Loucy (cell line): ENCODE results near the gene SUPT20H.

Source experiments
- H2AFZ ChIP-seq: fragments of 200-600 bp; sonication (generic); 2 replicates; pipeline ENCODE4 v1.6.0; 2016; ENCODE audit warnings: antibody characterized with exemption, mild to moderate bottlenecking, low read length, moderate library complexity
- H3F3A ChIP-seq: fragments of 200-600 bp; 2 replicates; pipeline ENCODE4 v1.6.0; 2016; ENCODE audit warnings: antibody characterized with exemption, low read depth, mild to moderate bottlenecking
- H3K27me3 ChIP-seq: fragments of 200-600 bp; sonication (generic); 2 replicates; pipeline ENCODE4 v1.6.1; 2014; ENCODE audit warnings: low read length, mild to moderate bottlenecking; ENCODE audit not compliant: insufficient read depth, poor library complexity, severe bottlenecking
- H3K36me3 ChIP-seq: fragments of 200-600 bp; sonication (generic); 2 replicates; pipeline ENCODE4 v1.6.1; 2016; ENCODE audit warnings: low read length; ENCODE audit not compliant: insufficient read depth
- H3K4me1 ChIP-seq: fragments of 200-600 bp; sonication (generic); 2 replicates; pipeline ENCODE4 v1.5.1; 2014; ENCODE audit warnings: low read length, mild to moderate bottlenecking; ENCODE audit not compliant: insufficient read depth, poor library complexity, severe bottlenecking
- H3K4me2 ChIP-seq: fragments of 200-600 bp; sonication (generic); 2 replicates; pipeline ENCODE4 v1.6.0; 2014; ENCODE audit warnings: antibody characterized with exemption, low read length, low read depth, mild to moderate bottlenecking; ENCODE audit not compliant: poor library complexity, severe bottlenecking
- H3K4me3 ChIP-seq: fragments of 200-600 bp; sonication (generic); 2 replicates; pipeline ENCODE4 v1.5.1; 2014; ENCODE audit warnings: low read length, mild to moderate bottlenecking, mixed read lengths; ENCODE audit not compliant: poor library complexity, severe bottlenecking
- H3K79me2 ChIP-seq: fragments of 200-600 bp; sonication (generic); 2 replicates; pipeline ENCODE4 v1.6.1; 2014; ENCODE audit warnings: low read length; ENCODE audit not compliant: insufficient read depth
- H3K9ac ChIP-seq: fragments of 200-600 bp; sonication (generic); 2 replicates; pipeline ENCODE4 v1.6.0; 2014; ENCODE audit warnings: mild to moderate bottlenecking, low read depth, low read length, moderate library complexity; ENCODE audit not compliant: poor library complexity, severe bottlenecking
- H3K9me2 ChIP-seq: fragments of 200-600 bp; sonication (generic); replicated peaks from 2 replicates; pipeline ENCODE4 v1.6.1; 2016; ENCODE audit warnings: low read depth, low read length, mixed read lengths
- H3K9me3 ChIP-seq: fragments of 200-600 bp; sonication (generic); 2 replicates; pipeline ENCODE4 v1.6.1; 2014; ENCODE audit warnings: mild to moderate bottlenecking, antibody characterized with exemption, low read length, low read depth; ENCODE audit not compliant: insufficient read depth
- H4K20me1 ChIP-seq: fragments of 200-600 bp; sonication (generic); 2 replicates; pipeline ENCODE4 v1.6.0; 2014; ENCODE audit warnings: antibody characterized with exemption, low read length, mild to moderate bottlenecking; ENCODE audit not compliant: insufficient read depth, poor library complexity, severe bottlenecking
- CTCF ChIP-seq: fragments of 200-600 bp; sonication (generic); conservative IDR thresholded peaks from 2 replicates; pipeline ENCODE4 v1.5.1; 2014; ENCODE audit warnings: mild to moderate bottlenecking, antibody characterized with exemption, low read length
- EZH2phosphoT487 ChIP-seq: fragments of 200-600 bp; IDR thresholded peaks from 2 replicates; pipeline ENCODE4 v1.6.1; 2018; ENCODE audit warnings: antibody characterized with exemption, mild to moderate bottlenecking, moderate library complexity, borderline replicate concordance

The SUPT20H gene

DNA sequence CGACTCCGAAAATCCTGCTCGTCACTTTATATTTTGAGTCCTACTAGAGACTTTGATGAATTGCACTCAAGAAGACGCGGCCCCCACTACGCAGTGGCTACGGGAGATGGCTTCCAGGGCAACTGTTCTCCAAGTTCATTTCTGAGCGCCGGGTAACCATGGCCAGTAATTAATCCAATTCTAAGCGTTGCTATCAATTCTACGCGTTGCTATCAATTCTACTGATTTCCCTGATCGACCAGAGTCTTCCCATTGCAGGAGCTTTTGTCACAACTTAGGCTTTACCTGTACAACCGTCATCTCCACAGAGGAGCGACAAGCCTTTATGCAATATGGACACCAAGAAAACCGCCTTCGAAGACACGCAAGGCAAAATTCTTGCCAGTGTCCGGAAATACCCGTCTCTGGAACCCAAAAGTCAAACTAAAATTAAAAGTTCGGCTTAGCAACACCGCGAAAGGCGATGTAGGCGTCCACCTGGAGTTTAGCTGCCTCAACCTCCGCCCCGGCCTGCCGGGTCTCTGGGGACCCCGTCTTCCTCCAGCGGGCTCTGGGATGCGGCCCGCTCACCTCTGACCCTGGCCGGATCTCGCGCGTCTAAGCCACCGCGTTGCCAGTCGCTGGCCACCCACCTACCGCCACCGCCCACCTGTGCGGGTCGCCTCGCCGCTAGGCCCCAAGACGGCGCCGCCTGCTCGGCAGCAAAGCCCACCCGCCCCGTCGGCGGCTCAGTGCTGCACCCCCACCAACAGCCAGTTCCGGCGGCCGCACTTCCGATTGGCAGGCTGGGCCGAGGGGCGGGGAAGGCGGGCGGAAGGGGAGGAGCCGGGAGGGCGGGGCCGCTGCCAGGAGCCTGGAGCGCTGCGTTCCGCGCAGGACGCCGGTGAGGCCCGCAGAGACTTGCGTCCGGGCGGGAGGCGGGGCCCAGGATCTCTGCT, at the start of gene SUPT20H:
Gene SUPT20H (minus strand): TSS at position 779 of the 938 bp plus-strand sequence. CDS start 8,198 bp downstream, outside the sequence.
- H3K9me3 ChIP-seq, result no peaks in the 10 kb centered on the region
- TF ChIP-seq EZH2phosphoT487, result no peak
- no peak for TF ChIP-seq CTCF
- H4K20me1 ChIP-seq, result peaks cover 21% of the 10 kb centered on the region
- H3K9me2 ChIP-seq, result no peaks in the 10 kb centered on the region
- H3K27me3 ChIP-seq, result no peaks in the 10 kb centered on the region
- H3K4me1 ChIP-seq, result peaks cover 11% of the 10 kb centered on the region
- H2AFZ ChIP-seq, result peak within 1 kb of the TSS; percentile 93
- H3K4me2 ChIP-seq, result peak within 1 kb of the TSS; percentile 89
- no peaks in the 10 kb centered on the region for H3F3A ChIP-seq
- peak within 1 kb of the TSS; percentile 81 for H3K4me3 ChIP-seq
- H3K9ac ChIP-seq, result peak within 1 kb of the TSS; percentile 80
- H3K79me2 ChIP-seq, result peaks cover 27% of the 10 kb centered on the region
- H3K36me3 ChIP-seq, result no peaks in the 10 kb centered on the region

DNA sequence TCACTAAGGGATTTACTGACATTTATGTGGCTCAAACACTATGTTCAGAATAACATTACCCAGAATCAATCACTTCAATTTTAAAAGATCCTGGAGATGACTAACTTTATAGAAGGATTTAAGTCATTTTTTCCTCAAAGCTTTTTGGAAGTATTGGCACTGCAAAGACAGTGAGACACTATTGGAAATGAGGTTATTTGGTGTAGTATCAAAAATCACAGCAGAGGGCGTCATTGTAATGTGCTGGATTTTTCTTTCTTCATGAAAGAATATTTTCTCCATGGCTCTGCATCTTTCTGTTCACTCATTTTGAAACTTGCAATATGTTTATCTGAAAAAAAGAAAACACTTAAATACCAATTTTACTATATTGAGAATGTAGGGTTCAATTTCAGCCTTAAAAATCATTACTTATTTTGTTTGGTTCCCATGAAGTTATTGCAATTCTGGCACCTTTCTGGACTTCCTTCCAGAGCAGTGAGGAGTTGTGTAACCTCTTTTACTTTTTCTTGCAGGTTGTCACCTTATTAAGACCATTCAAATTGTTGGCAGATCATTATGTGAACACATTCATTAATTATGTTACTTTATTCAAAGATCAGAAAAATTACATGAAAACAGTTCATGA, 49.7 kb upstream of the SUPT20H start:
- Histone ChIP-seq H3K4me1 (no peaks in the 10 kb centered on the region), H4K20me1 (no peaks in the 10 kb centered on the region), H3K79me2 (no peaks in the 10 kb centered on the region), H3K4me2 (no peak overlapping the region), H3K9me2 (no peaks in the 10 kb centered on the region), H3K36me3 (no peaks in the 10 kb centered on the region), H3K27me3 (no peaks in the 10 kb centered on the region), H3F3A (no peaks in the 10 kb centered on the region), H2AFZ (no peak overlapping the region; the same call in 1 of the 2 replicates), H3K9me3 (no peaks in the 10 kb centered on the region), H3K9ac (no peak overlapping the region), H3K4me3 (no peak overlapping the region)
- TF ChIP-seq EZH2phosphoT487 (no peak), CTCF (peak; percentile 77)

DNA sequence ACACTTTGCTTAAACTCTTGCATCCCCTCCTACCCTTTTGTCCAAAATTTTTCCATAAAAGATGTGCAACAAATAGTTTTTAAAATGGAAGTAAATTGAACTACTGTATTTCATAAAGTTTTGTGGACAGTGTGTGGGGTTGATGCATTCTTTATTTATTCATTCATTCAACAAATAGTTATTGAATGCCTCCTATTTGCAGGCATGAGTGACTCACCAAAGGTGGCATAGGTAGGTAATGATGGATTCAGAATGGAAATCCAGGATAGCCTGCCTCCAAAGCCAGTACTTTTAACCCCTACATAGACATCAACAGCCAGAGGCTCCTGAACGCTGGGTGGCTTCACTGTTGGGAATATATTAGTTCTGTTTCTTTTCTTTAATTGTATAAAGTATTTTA, 48.4 kb upstream of the SUPT20H start:
- Histone ChIP-seq H3K9me2 (no peaks in the 10 kb centered on the region), H4K20me1 (no peaks in the 10 kb centered on the region), H2AFZ (no peak overlapping the region), H3F3A (no peaks in the 10 kb centered on the region), H3K9ac (no peak overlapping the region), H3K4me2 (no peak overlapping the region), H3K9me3 (no peaks in the 10 kb centered on the region), H3K27me3 (no peaks in the 10 kb centered on the region), H3K4me3 (no peak overlapping the region), H3K36me3 (no peaks in the 10 kb centered on the region), H3K4me1 (no peaks in the 10 kb centered on the region), H3K79me2 (no peaks in the 10 kb centered on the region)
- TF ChIP-seq EZH2phosphoT487 (no peak), CTCF (no peak)
